ENCODE results near the gene USP25. TPM values are rescaled to one million over a fixed set of nuclear protein-coding genes. Genes with fewer than 3 reads are reported as not detected.

USP25 gene
- total RNA-seq, 1 experiment from 2014 or later, result 42.0 TPM

DNA sequence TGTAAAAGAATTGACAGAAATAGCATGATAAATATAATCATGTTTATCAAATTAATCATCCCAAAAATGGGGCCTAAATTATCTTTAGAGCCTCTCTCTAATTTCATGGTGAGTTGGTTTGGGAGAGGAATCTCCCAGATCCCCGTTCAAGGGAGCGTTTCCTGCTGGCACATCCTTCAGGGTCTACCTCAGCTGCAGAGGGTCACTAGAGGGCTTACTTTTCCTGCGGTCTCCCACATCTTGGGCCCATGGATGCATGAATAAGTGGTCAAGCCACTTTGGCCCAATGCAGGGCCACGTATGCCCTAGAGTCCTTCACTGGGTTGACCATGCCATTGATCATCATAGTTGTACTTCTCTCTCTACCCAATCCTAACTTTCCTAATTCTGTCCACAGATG, 164.1 kb downstream of the USP25 start:
- CTCF ChIA-PET, result no interaction called here
- ATAC-seq, result peak; percentile 65
- DNase-seq (ENCODE audit: low spot score), result no peak
- H3K9me3 Mint-ChIP-seq, result peaks cover 32% of the 10 kb centered on the region
- H3K27me3 Mint-ChIP-seq (ENCODE audit: low read depth), result no peaks in the 10 kb centered on the region
- TF ChIP-seq ZNF416 (CRISPR knock-in tag; IDR thresholded peaks at IDR 0.05), result no peak
- TF ChIP-seq NR1H2 (CRISPR knock-in tag; IDR thresholded peaks at IDR 0.05), result no peak
- TF ChIP-seq ZNF423 (CRISPR knock-in tag; IDR thresholded peaks at IDR 0.05), result no peak
- TF ChIP-seq AR (CRISPR knock-in tag; IDR thresholded peaks at IDR 0.05), result no peak
- no peak for TF ChIP-seq ZBTB21 (CRISPR knock-in tag; IDR thresholded peaks at IDR 0.05; ENCODE audit: borderline replicate concordance)
- no peak for TF ChIP-seq JAZF1 (CRISPR knock-in tag; IDR thresholded peaks at IDR 0.05)
- TF ChIP-seq ZBTB43 (CRISPR knock-in tag; IDR thresholded peaks at IDR 0.05), result no peak
- no peak for TF ChIP-seq EMX1 (CRISPR knock-in tag; IDR thresholded peaks at IDR 0.05)
- no peak for TF ChIP-seq NR3C1 (CRISPR knock-in tag; conservative IDR thresholded peaks at IDR 0.05; ENCODE audit: low read depth)
- TF ChIP-seq, protein P1, sequence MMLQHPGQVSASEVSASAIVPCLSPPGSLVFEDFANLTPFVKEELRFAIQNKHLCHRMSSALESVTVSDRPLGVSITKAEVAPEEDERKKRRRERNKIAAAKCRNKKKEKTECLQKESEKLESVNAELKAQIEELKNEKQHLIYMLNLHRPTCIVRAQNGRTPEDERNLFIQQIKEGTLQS (CRISPR knock-in tag; conservative IDR thresholded peaks at IDR 0.05), result no peak
- TF ChIP-seq ELF4 (CRISPR knock-in tag; IDR thresholded peaks at IDR 0.05; ENCODE audit: low read depth), result no peak
- no peak for TF ChIP-seq RELA (CRISPR knock-in tag; IDR thresholded peaks at IDR 0.05; ENCODE audit: borderline replicate concordance)
- TF ChIP-seq PRDM15 (CRISPR knock-in tag; IDR thresholded peaks at IDR 0.05), result no peak
- TF ChIP-seq IRF2 (CRISPR knock-in tag; IDR thresholded peaks at IDR 0.05; ENCODE audit: borderline replicate concordance, low read depth), result no peak
- TF ChIP-seq CBFB (CRISPR knock-in tag; IDR thresholded peaks at IDR 0.05; ENCODE audit: low read depth), result no peak
- H3K4me1 Mint-ChIP-seq, result peaks cover 6% of the 10 kb centered on the region
- H3K4me3 Mint-ChIP-seq, result no peak overlapping the region
- H3K27ac Mint-ChIP-seq, result no peak overlapping the region
- POLR2A ChIA-PET, result no interaction called here
- peaks cover 7% of the 10 kb centered on the region for H3K36me3 Mint-ChIP-seq

DNA sequence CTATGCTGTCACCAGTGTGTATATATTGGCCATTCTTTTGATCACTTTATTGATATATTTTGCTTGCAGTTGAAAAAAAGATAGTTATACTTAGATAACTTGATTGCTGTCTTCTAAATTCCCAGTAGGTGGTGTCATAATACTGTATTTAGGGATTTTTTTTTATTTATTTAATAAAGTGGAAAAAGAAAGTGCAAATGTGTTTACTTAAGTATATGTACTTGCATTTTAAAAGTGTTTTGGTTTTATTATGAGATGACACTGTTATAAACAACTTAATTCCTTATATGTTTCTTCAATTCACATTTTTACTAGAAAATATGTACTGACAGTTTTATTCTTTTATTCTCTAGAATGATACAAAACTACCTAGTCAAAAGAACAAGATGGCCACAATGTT, 164.8 kb downstream of the USP25 start:
- Mint-ChIP-seq H3K36me3 (peaks cover 11% of the 10 kb centered on the region), H3K27ac (no peak overlapping the region), H3K4me1 (peaks cover 6% of the 10 kb centered on the region), H3K4me3 (no peak overlapping the region), H3K9me3 (peaks cover 39% of the 10 kb centered on the region), H3K27me3 (ENCODE audit: low read depth) (peaks cover 3% of the 10 kb centered on the region; the same call in 1 of the 2 replicates)
- DNase-seq (ENCODE audit: low spot score), result no peak
- ATAC-seq, result no peak
- POLR2A ChIA-PET, result no interaction called here
- CTCF ChIA-PET, result no interaction called here
- TF ChIP-seq, protein P2, sequence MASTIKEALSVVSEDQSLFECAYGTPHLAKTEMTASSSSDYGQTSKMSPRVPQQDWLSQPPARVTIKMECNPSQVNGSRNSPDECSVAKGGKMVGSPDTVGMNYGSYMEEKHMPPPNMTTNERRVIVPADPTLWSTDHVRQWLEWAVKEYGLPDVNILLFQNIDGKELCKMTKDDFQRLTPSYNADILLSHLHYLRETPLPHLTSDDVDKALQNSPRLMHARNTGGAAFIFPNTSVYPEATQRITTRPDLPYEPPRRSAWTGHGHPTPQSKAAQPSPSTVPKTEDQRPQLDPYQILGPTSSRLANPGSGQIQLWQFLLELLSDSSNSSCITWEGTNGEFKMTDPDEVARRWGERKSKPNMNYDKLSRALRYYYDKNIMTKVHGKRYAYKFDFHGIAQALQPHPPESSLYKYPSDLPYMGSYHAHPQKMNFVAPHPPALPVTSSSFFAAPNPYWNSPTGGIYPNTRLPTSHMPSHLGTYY (CRISPR knock-in tag; IDR thresholded peaks at IDR 0.05), result no peak
- no peak for TF ChIP-seq MLX (CRISPR knock-in tag; IDR thresholded peaks at IDR 0.05)
- TF ChIP-seq, protein P3, sequence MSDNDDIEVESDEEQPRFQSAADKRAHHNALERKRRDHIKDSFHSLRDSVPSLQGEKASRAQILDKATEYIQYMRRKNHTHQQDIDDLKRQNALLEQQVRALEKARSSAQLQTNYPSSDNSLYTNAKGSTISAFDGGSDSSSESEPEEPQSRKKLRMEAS (CRISPR knock-in tag; IDR thresholded peaks at IDR 0.05), result no peak
- TF ChIP-seq, protein P4, sequence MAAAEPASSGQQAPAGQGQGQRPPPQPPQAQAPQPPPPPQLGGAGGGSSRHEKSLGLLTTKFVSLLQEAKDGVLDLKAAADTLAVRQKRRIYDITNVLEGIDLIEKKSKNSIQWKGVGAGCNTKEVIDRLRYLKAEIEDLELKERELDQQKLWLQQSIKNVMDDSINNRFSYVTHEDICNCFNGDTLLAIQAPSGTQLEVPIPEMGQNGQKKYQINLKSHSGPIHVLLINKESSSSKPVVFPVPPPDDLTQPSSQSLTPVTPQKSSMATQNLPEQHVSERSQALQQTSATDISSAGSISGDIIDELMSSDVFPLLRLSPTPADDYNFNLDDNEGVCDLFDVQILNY (CRISPR knock-in tag; IDR thresholded peaks at IDR 0.05), result no peak
- no peak for TF ChIP-seq NFYB (CRISPR knock-in tag; conservative IDR thresholded peaks at IDR 0.05; ENCODE audit: low read depth)
- TF ChIP-seq, protein P5, sequence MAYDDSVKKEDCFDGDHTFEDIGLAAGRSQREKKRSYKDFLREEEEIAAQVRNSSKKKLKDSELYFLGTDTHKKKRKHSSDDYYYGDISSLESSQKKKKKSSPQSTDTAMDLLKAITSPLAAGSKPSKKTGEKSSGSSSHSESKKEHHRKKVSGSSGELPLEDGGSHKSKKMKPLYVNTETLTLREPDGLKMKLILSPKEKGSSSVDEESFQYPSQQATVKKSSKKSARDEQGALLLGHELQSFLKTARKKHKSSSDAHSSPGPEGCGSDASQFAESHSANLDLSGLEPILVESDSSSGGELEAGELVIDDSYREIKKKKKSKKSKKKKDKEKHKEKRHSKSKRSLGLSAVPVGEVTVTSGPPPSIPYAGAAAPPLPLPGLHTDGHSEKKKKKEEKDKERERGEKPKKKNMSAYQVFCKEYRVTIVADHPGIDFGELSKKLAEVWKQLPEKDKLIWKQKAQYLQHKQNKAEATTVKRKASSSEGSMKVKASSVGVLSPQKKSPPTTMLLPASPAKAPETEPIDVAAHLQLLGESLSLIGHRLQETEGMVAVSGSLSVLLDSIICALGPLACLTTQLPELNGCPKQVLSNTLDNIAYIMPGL (CRISPR knock-in tag; IDR thresholded peaks at IDR 0.05), result no peak
